Endothelial cell of umbilical vein (primary cell): ENCODE data around the gene VSNL1.

Experiments
- CTCF ChIP-seq, 2 donors: IDR thresholded peaks; 1 replicate in 1 of 2; 2 replicates in 1 of 2; pipeline ENCODE4 v1.5.1; 2011; ENCODE audit warnings: low read length in 2 of 2, mild to moderate bottlenecking in 2 of 2, moderate library complexity in 2 of 2, control low read depth in 1 of 2, inconsistent platforms in 1 of 2, low read depth in 1 of 2; ENCODE audit not compliant: insufficient read depth in 1 of 2; ENCODE audit errors: extremely low read depth in 1 of 2
- EZH2 ChIP-seq: IDR thresholded peaks from 2 replicates; pipeline ENCODE4 v1.6.1; 2012; ENCODE audit warnings: borderline replicate concordance, low read depth, mild to moderate bottlenecking, moderate library complexity, low read length, inconsistent platforms; ENCODE audit not compliant: severe bottlenecking
- GATA2 ChIP-seq: IDR thresholded peaks from 2 replicates; pipeline ENCODE4 v1.7.0; 2011; ENCODE audit warnings: low read depth, mild to moderate bottlenecking, moderate library complexity, mixed read lengths, low read length; ENCODE audit not compliant: insufficient read length, insufficient read depth
- MAX ChIP-seq: IDR thresholded peaks from 2 replicates; pipeline ENCODE4 v1.6.1; 2011; ENCODE audit not compliant: insufficient read depth, insufficient read length
- POLR2A ChIP-seq: IDR thresholded peaks from 2 replicates; pipeline ENCODE4 v1.6.1; 2012; ENCODE audit warnings: low read depth, mild to moderate bottlenecking, control low read depth, low read length
- POLR2AphosphoS5 ChIP-seq: IDR thresholded peaks from 2 replicates; pipeline ENCODE4 v1.6.1; 2012; ENCODE audit warnings: low read depth, mild to moderate bottlenecking, control low read depth, low read length, moderate library complexity; ENCODE audit not compliant: insufficient read depth

- TF ChIP-seq CTCF (IDR thresholded peaks at IDR 0.05; ENCODE audit: extremely low read depth in 1 of 2, insufficient read depth in 1 of 2, low read depth in 1 of 2, low read length in 2 of 2): no peak
- TF ChIP-seq POLR2AphosphoS5: no peak
- TF ChIP-seq POLR2A: no peak
- TF ChIP-seq EZH2: no peak
- TF ChIP-seq MAX: no peak
- TF ChIP-seq GATA2: no peak
These were observed 6.7 kb downstream of the VSNL1 start for GRCh38 chr2:17547237-17547636.
